ENCODE results near the gene ATP1B2.
"Not testable (repeated sequence)": the region's sequence is repeated elsewhere in the genome, so short reads cannot be mapped to it uniquely, and the experiment has no call there.

ATP1B2 gene

GRCh38 chr17:7636163-7636562 is 14.6 kb upstream of the ATP1B2 start:
- DNase-seq, result no peak

GRCh38 chr17:7640783-7641182 is 9.9 kb upstream of the ATP1B2 start:
- DNase-seq, result no peak

GRCh38 chr17:7641635-7642034 is 9.1 kb upstream of the ATP1B2 start:
- DNase-seq, result not testable (repeated sequence)

GRCh38 chr17:7644775-7645174 is 6.0 kb upstream of the ATP1B2 start:
- DNase-seq, result no peak

GRCh38 chr17:7646457-7646856 is 4.3 kb upstream of the ATP1B2 start:
- no peak for DNase-seq

- no peak for DNase-seq
These were observed 3.7 kb upstream of the ATP1B2 start for GRCh38 chr17:7647018-7647417.

GRCh38 chr17:7651097-7651664 is 455 bp downstream of the ATP1B2 start:
- DNase-seq, result no peak

GRCh38 chr17:7651665-7652387 is 1.1 kb downstream of the ATP1B2 start:
- DNase-seq, result no peak

GRCh38 chr17:7652388-7653356 is 1.9 kb downstream of the ATP1B2 start:
- no peak for DNase-seq

- no peak for DNase-seq
These were observed 4.3 kb downstream of the ATP1B2 start for GRCh38 chr17:7654832-7655540.

- DNase-seq, result no peak
These were observed 4.8 kb downstream of the ATP1B2 start for GRCh38 chr17:7655541-7655840.

GRCh38 chr17:7656958-7657609 is 6.4 kb downstream of the ATP1B2 start:
- DNase-seq, result no peak

GRCh38 chr17:7667656-7668406 is 17.1 kb downstream of the ATP1B2 start:
- DNase-seq, result no peak

GRCh38 chr17:7668482-7668881 is 17.8 kb downstream of the ATP1B2 start:
- no peak for DNase-seq

GRCh38 chr17:7673239-7673638 is 22.5 kb downstream of the ATP1B2 start:
- no peak for DNase-seq

GRCh38 chr17:7674934-7675333 is 24.2 kb downstream of the ATP1B2 start:
- no peak for DNase-seq

GRCh38 chr17:7676533-7676932 is 25.8 kb downstream of the ATP1B2 start:
- no peak for DNase-seq

GRCh38 chr17:7677388-7678067 is 26.8 kb downstream of the ATP1B2 start:
- no peak for DNase-seq

GRCh38 chr17:7684851-7685532 is 34.3 kb downstream of the ATP1B2 start:
- DNase-seq, result no peak

- DNase-seq, result peak; percentile 86 to 97
These were observed 35.0 kb downstream of the ATP1B2 start for GRCh38 chr17:7685533-7686221.
